Caco-2 (cell line): Measurements from ENCODE around the gene KCNJ1. TPM values are rescaled to one million over a fixed set of nuclear protein-coding genes. Genes with fewer than 3 reads are reported as not detected.

ENCODE experiments used
- BruUV-seq: library from RNA; stranded (reverse); fragments of 400-500 nt; replicated peaks from 2 replicates; lab custom pipeline; 2021; lab: Mats Ljungman, UMichigan
- CTCF ChIA-PET: fragments of 300-600 bp; sonication (Branson Sonifier 250); formaldehyde crosslinking; loops from one replicate; lab custom pipeline; 2022; ENCODE audit warnings: antibody characterized with exemption; lab: Charles Lee
- POLR2A ChIA-PET: fragments of 300-600 bp; sonication (Branson Sonifier 250); formaldehyde crosslinking; loops from one replicate; lab custom pipeline; 2022; ENCODE audit warnings: antibody characterized with exemption; lab: Charles Lee
- DNase-seq, 2 experiments: peaks; one replicate each; pipeline versions ENCODE4 v3.0.0 to v3.0.0-alpha.2; 2020 to 2022
- H3K27me3 ChIP-seq: replicated peaks from 2 replicates; pipeline ENCODE4 v1.6.0; 2011; ENCODE audit warnings: low read length; ENCODE audit not compliant: control insufficient read depth, insufficient read depth
- H3K36me3 ChIP-seq: 2 replicates; pipeline ENCODE4 v1.5.1; 2011; ENCODE audit warnings: low read length; ENCODE audit not compliant: control insufficient read depth, insufficient read depth
- H3K4me1 ChIP-seq: fragments of 250-450 bp; sonication (Bioruptor Pico); 2 replicates; pipeline ENCODE4 v1.5.1; 2020; ENCODE audit warnings: mild to moderate bottlenecking
- H3K4me3 ChIP-seq: 2 replicates; pipeline ENCODE4 v1.5.1; 2011; ENCODE audit warnings: low read depth, mild to moderate bottlenecking, control low read depth, low read length
- H3K9me3 ChIP-seq: fragments of 250-450 bp; sonication (Bioruptor Pico); 2 replicates; pipeline ENCODE4 v1.5.1; 2020; ENCODE audit warnings: mild to moderate bottlenecking, moderate library complexity
- H3K27ac Mint-ChIP-seq: one replicate; pipeline ENCODE4 v1.8.0; 2022; ENCODE audit warnings: mixed read lengths; ENCODE audit not compliant: unreplicated experiment
- H3K27me3 Mint-ChIP-seq: one replicate; pipeline ENCODE4 v1.8.0; 2022; ENCODE audit warnings: mixed read lengths; ENCODE audit not compliant: insufficient read depth, unreplicated experiment
- H3K36me3 Mint-ChIP-seq: one replicate; pipeline ENCODE4 v1.8.0; 2022; ENCODE audit warnings: mild to moderate bottlenecking, mixed read lengths; ENCODE audit not compliant: insufficient read depth, unreplicated experiment
- H3K4me1 Mint-ChIP-seq: one replicate; pipeline ENCODE4 v1.8.0; 2022; ENCODE audit warnings: low read depth, mixed read lengths; ENCODE audit not compliant: unreplicated experiment
- H3K4me3 Mint-ChIP-seq: one replicate; pipeline ENCODE4 v1.8.0; 2022; ENCODE audit warnings: mild to moderate bottlenecking, moderate library complexity, mixed read lengths; ENCODE audit not compliant: unreplicated experiment
- H3K9me3 Mint-ChIP-seq: one replicate; pipeline ENCODE4 v1.8.0; 2022; ENCODE audit warnings: mixed read lengths; ENCODE audit not compliant: unreplicated experiment
- intact Hi-C: fragments of 100-400 bp; cut with micrococcal nuclease; formaldehyde crosslinking; loops from one replicate; pipeline ENCODE4 v1.10.0; 2022; ENCODE audit not compliant: unreplicated experiment
- total RNA-seq: library from RNA; stranded (reverse); gene quantifications from 2 replicates; pipeline ENCODE4 v1.2.3, GENCODE V29; 2022
- TF ChIP-seq, protein P1 (sequence below), 2 experiments: fragments of 200-600 bp in 1 of 2; IDR thresholded peaks; 1 replicate in 1 of 2; 2 replicates in 1 of 2; pipeline versions ENCODE4 v1.5.1 to v1.8.0; 2011 to 2022; ENCODE audit warnings: antibody characterized with exemption in 1 of 2, control low read depth in 1 of 2, inconsistent platforms in 1 of 2, low read depth in 1 of 2, low read length in 1 of 2, mild to moderate bottlenecking in 1 of 2, moderate library complexity in 1 of 2; ENCODE audit not compliant: insufficient read depth in 1 of 2, severe bottlenecking in 1 of 2, unreplicated experiment in 1 of 2

The KCNJ1 gene
- total RNA-seq, 1 experiment from 2014 or later: not detected

DNA sequence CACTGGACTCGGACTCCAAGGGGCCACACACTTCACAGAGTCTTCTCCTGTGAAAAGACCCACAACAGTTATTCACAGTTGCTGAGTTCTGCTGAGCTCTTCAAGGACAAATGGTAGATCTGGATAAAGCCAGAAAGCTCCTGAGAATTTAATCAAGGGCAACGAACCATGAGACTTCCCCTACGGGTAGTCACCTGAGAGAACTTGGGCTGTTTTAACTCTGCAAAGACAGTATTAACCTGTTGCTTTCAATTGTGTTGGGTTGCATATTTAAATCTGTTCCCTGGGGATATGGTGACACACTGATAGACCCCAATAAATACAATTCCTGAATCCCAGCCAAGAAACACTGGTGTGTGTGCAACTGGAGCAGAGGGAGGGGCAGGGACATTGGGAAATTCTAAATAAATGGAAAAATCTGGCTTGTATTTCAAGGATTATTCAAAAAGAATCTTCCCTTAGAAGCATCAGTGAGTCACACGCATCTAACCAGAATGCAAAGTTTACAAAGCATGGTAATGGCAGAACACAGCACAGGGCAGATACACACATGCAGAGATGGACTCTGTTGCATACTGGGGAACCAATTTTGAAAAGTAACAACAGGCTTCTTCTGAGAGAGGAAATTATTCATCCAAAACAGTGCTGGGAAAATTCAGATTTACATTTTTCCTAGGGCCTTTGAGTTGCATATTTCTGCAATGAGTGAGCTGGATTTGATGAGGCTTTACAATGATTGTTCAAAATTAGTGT is 4.0 kb downstream of the KCNJ1 start:
- Histone ChIP-seq H3K9me3 (no peaks in the 10 kb centered on the region), H3K27me3 (no peaks in the 10 kb centered on the region; the same call in 1 of the 2 replicates), H3K4me1 (no peaks in the 10 kb centered on the region), H3K36me3 (no peaks in the 10 kb centered on the region), H3K4me3 (no peak overlapping the region)
- DNase-seq: no peak
- CTCF ChIA-PET: no interaction called here
- Mint-ChIP-seq H3K27ac (no peak overlapping the region), H3K36me3 (peaks cover 6% of the 10 kb centered on the region), H3K9me3 (no peaks in the 10 kb centered on the region), H3K4me1 (no peaks in the 10 kb centered on the region), H3K27me3 (peaks cover 34% of the 10 kb centered on the region), H3K4me3 (no peak overlapping the region)
- TF ChIP-seq, protein P1, sequence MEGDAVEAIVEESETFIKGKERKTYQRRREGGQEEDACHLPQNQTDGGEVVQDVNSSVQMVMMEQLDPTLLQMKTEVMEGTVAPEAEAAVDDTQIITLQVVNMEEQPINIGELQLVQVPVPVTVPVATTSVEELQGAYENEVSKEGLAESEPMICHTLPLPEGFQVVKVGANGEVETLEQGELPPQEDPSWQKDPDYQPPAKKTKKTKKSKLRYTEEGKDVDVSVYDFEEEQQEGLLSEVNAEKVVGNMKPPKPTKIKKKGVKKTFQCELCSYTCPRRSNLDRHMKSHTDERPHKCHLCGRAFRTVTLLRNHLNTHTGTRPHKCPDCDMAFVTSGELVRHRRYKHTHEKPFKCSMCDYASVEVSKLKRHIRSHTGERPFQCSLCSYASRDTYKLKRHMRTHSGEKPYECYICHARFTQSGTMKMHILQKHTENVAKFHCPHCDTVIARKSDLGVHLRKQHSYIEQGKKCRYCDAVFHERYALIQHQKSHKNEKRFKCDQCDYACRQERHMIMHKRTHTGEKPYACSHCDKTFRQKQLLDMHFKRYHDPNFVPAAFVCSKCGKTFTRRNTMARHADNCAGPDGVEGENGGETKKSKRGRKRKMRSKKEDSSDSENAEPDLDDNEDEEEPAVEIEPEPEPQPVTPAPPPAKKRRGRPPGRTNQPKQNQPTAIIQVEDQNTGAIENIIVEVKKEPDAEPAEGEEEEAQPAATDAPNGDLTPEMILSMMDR (IDR thresholded peaks at IDR 0.05; ENCODE audit: insufficient read depth in 1 of 2, low read depth in 1 of 2, low read length in 1 of 2, severe bottlenecking in 1 of 2, unreplicated experiment in 1 of 2): no peak
- intact Hi-C loops: no loop called here
- no TSS peak for BruUV-seq
- POLR2A ChIA-PET: no interaction called here

DNA sequence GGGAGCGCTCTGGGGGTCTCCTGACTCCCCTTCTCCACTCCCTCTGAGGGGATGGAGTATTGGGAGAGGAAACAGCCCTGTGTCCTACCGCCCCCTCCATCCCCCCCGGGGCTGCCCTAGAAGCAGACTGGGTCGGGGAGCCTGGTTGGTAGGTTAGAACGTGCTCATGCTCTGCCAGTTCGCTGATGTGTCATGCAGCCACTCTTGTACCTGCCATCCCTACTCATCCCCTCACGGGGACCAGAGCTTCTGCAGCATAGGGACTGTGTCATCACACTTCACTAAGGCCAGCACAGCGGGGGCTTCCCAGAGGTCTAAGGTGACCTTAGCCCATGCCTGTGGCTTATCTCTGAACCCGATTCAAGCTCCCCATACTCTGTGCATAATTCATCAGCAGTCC is 4.7 kb downstream of the KCNJ1 start:
- POLR2A ChIA-PET: no interaction called here
- Histone ChIP-seq H3K9me3 (no peaks in the 10 kb centered on the region), H3K4me3 (no peak overlapping the region), H3K36me3 (no peaks in the 10 kb centered on the region), H3K4me1 (no peaks in the 10 kb centered on the region), H3K27me3 (no peaks in the 10 kb centered on the region; the same call in 1 of the 2 replicates)
- no peak overlapping the region for H3K27ac Mint-ChIP-seq
- H3K9me3 Mint-ChIP-seq: no peaks in the 10 kb centered on the region
- no peak for DNase-seq
- H3K4me1 Mint-ChIP-seq: no peaks in the 10 kb centered on the region
- CTCF ChIA-PET: no interaction called here
- TF ChIP-seq, protein P1 (IDR thresholded peaks at IDR 0.05; ENCODE audit: insufficient read depth in 1 of 2, low read depth in 1 of 2, low read length in 1 of 2, severe bottlenecking in 1 of 2, unreplicated experiment in 1 of 2): no peak
- intact Hi-C loops: no loop called here
- no TSS peak for BruUV-seq
- peaks cover 5% of the 10 kb centered on the region for H3K36me3 Mint-ChIP-seq
- peaks cover 34% of the 10 kb centered on the region for H3K27me3 Mint-ChIP-seq
- H3K4me3 Mint-ChIP-seq: no peak overlapping the region

DNA sequence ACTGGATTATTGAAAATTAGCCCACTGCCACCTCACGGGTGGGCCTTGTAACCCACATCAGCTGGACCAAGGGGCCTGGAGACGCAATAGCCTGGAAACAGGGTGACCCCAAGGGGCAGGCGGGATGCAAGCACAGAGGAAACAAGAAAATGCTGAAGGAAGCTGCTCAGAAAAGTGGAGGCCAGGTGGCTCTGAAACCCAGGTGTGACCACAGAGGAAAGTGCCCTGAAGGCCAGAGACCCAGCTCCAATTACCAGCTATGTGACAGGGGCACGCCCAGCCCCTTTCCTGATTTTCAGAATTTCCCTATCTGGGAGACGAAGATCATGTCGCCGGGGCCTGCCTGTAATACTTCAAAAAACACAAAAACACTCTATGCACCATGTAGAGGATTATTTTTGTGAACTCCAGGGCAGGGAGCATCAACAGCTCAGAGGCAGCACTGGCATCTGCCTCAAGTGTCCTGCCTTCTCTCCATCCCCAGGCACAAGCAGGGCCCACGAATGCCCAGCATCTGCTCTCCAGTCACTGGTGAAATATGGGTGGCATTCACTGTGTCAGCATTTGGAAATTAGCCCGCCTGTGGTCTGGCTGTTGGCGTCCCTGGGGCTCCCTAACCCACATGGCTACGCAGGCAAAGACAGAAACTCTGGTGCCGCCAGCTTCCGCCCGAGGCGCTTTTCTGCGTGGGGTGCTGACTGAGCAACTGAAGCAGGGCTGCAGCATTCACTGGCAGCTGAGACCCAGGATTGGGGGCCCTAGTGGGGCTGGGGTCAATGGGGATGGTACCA is 6.3 kb downstream of the KCNJ1 start:
- no peak for DNase-seq
- Mint-ChIP-seq H3K4me1 (no peaks in the 10 kb centered on the region), H3K27me3 (peaks cover 39% of the 10 kb centered on the region), H3K4me3 (no peak overlapping the region), H3K27ac (no peak overlapping the region), H3K36me3 (no peaks in the 10 kb centered on the region), H3K9me3 (no peaks in the 10 kb centered on the region)
- H3K4me1 ChIP-seq: no peaks in the 10 kb centered on the region
- intact Hi-C loops: no loop called here
- no TSS peak for BruUV-seq
- ChIA-PET CTCF (interaction anchor here (0.6 to 1.2 kb wide), 2 partner anchors 95 to 615 kb away, joined by 3 read pairs; no protein-coding TSS in a partner anchor), POLR2A (no interaction called here)
- H3K4me3 ChIP-seq: no peak overlapping the region
- H3K9me3 ChIP-seq: no peaks in the 10 kb centered on the region
- no peaks in the 10 kb centered on the region; the same call in 1 of the 2 replicates for H3K27me3 ChIP-seq
- TF ChIP-seq, protein P1 (IDR thresholded peaks at IDR 0.05; ENCODE audit: insufficient read depth in 1 of 2, low read depth in 1 of 2, low read length in 1 of 2, severe bottlenecking in 1 of 2, unreplicated experiment in 1 of 2): no peak
- no peaks in the 10 kb centered on the region for H3K36me3 ChIP-seq
